H54 (cell line): Measurements from ENCODE around the gene ARHGAP10.

Experiments
- DNase-seq: peaks from one replicate; pipeline ENCODE4 v3.0.0; 2011; ENCODE audit warnings: low spot score, mixed read lengths; ENCODE audit not compliant: insufficient read length
- FAIRE-seq: peaks from 3 replicates; lab custom pipeline; 2011; peaks lifted over from hg19 to GRCh38; lab: Jason Lieb, UNC
- POLR2A ChIP-seq: IDR thresholded peaks from 2 replicates; pipeline ENCODE4 v1.6.1; 2011; ENCODE audit warnings: low read depth, mild to moderate bottlenecking, low read length

ARHGAP10 gene

DNA sequence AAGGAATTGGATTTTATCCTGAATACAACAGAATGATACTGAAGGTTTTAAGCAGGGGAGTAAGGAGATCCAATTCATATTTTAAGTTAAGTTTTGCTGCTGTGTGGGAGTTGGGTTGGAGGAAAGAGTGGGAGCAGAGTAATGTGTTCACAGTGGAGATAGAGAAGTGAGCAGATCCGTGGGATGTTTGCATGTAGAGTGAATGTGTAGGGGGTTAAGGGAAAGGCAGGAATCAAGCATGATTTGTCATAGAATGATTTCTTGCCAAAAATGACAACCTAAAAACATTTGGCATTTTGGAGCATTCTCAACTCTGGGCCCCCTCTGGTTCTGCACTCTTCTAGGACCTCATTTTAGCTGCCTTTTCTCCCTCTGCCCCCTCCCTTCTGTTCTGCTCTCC is 76.6 kb downstream of the ARHGAP10 start:
- FAIRE-seq (no peak), DNase-seq (no peak)
- no peak for TF ChIP-seq POLR2A

DNA sequence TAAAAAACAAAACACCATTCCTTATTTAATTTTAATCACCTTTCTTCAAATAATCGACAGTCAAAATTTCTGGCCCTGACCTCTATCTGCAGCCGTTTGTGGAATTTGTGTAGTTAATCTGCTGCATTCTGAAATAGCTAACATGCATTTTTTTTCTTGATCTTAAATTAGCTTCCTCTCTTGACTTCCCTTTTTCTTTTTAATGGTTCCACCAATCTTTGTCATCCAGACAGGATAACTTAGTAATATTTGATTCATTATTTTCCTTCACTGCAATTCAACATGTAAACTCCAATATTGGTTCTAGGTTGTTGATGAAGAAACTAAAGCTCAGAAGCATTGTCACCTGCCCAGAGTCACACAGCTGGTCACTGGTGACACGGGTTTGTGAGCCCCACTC is 77.3 kb downstream of the ARHGAP10 start:
- no peak for FAIRE-seq
- no peak for TF ChIP-seq POLR2A
- DNase-seq = no peak

GRCh38 chr4:147811878-147812277 is 80.0 kb downstream of the ARHGAP10 start:
- FAIRE-seq = no peak
- no peak for DNase-seq
- TF ChIP-seq POLR2A = no peak

- no peak for TF ChIP-seq POLR2A
- FAIRE-seq = no peak
- no peak for DNase-seq
Measured at GRCh38 chr4:147813109-147813773, 81.4 kb downstream of the ARHGAP10 start.

GRCh38 chr4:147813973-147814372 is 82.1 kb downstream of the ARHGAP10 start:
- FAIRE-seq (no peak), DNase-seq (no peak)
- TF ChIP-seq POLR2A = no peak

GRCh38 chr4:147814376-147814775 is 82.5 kb downstream of the ARHGAP10 start:
- DNase-seq = no peak
- no peak for TF ChIP-seq POLR2A
- FAIRE-seq = no peak

- no peak for DNase-seq
- TF ChIP-seq POLR2A = no peak
- no peak for FAIRE-seq
Measured at GRCh38 chr4:147815741-147816140, 83.9 kb downstream of the ARHGAP10 start.

DNA sequence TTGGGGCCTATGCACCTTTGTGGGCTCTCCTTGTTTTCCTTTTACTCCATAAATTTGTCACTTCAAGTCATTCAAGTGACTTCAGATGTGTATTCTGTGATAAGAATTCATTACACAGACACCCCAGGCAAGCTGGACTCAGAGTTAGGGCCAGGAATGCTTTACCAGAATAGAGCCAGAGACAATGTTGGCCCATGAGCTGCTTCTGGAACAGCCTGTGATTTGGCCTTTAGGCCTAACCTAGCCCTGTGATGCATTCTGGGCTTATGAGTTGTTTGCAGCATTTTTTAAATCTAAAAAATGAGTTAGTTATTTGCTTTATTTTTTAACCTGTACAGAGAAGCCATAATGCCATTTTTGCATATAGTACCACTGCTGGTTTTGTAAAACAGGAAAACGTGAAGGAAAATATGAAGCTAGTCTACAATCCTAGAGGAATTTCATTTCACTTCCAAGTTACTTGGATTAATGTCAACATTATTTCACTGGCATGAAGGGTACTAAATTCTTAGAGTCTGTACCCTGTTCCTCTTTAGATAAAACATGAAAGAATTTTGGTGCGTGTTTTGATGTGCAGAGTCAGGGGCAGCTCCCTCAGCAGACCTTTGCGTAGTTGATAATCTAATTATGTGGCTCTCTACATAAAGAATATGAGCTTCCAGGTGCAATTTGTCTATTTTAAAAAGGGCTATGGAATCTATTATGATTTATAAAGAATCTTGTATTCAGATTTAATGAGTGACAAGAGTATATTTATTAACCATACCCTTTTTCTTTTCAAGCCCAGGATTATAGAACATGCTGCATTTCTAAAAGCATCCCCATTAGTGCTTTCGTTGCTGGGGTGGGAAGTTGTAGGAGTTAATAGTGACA is 84.7 kb downstream of the ARHGAP10 start:
- FAIRE-seq = no peak
- DNase-seq = no peak
- no peak for TF ChIP-seq POLR2A

DNA sequence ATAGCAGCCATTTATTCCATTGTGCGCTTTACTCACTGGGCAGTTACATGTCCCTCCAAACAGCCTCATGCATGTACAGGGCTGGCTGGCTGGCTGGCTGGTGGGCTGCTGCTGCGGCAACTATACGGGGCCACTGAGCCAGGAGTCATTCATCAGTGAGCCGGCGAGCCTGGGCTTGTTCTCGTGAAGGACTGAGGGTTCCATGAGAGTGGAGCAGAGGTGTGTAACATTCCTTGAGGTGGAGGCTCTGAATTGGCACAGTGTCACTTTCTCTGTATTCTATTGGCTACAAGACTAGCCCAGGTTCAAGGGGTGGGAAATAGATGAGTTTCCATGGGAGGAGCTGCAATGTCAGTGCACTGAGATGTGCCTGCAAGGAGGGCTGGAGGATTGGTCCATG is 89.1 kb downstream of the ARHGAP10 start:
- DNase-seq (no peak), FAIRE-seq (no peak)
- no peak for TF ChIP-seq POLR2A

GRCh38 chr4:147821555-147821954 is 89.7 kb downstream of the ARHGAP10 start:
- DNase-seq (no peak), FAIRE-seq (no peak)
- no peak for TF ChIP-seq POLR2A

- no peak for FAIRE-seq
- DNase-seq = no peak
- no peak for TF ChIP-seq POLR2A
Measured at GRCh38 chr4:147822128-147822527, 90.2 kb downstream of the ARHGAP10 start.

DNA sequence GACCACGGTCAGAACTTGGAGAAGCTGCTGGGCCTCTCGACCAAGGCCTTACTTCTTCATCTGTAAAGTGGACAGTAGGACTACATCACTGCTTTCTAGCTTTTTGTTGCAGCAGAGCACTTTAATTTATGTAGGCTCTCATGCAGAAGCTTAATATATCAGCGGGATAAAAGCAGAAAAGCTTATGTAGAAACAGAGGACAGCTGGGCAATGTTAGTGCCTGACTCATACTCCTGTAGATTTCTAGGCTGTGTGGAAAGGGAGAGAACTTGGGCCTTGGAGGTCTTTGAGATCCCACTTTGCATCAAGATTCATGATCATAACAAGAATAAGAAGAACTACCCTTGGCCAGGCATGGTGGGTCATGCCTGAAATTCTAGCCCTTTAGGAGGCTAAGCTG is 91.2 kb downstream of the ARHGAP10 start:
- no peak for TF ChIP-seq POLR2A
- FAIRE-seq (no peak), DNase-seq (no peak)

DNA sequence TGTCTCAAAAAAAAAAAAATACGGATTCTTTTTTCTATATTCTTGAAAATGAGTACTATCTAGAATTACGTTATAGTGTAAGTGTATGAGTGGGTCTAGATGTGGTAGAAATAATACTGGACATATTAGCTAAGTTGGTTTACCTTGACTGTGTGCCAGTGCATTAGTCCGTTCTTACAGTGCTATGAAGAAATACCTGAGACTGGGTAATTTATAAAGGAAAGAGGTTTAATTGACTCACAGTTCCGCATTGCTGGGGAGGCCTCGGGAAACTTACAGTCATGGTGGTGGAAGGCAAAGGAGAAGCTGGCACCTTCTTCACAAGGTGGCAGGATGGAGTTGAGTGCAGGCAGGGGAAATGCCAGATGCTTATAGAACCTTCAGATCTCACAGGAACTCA is 92.4 kb downstream of the ARHGAP10 start:
- no peak for DNase-seq

GRCh38 chr4:147824884-147825283 is 93.0 kb downstream of the ARHGAP10 start:
- TF ChIP-seq POLR2A = no peak
- FAIRE-seq = no peak
- no peak for DNase-seq

More for the DNA sequence above, 92.4 kb downstream of the ARHGAP10 start:
- no peak for FAIRE-seq
- TF ChIP-seq POLR2A = no peak

- DNase-seq (no peak), FAIRE-seq (no peak)
- no peak for TF ChIP-seq POLR2A
Measured at GRCh38 chr4:147825451-147826287, 93.8 kb downstream of the ARHGAP10 start.
